NCI-H2107 treated with DMSO at 0.1 percent for 48 hours (cell line): ENCODE data around the gene C1orf159.

Experiments used
- DNase-seq: peaks from one replicate; lab custom pipeline; 2025; ENCODE audit not compliant: unreplicated experiment; lab: John Stamatoyannopoulos, UW

The C1orf159 gene

GRCh38 chr1:1054971-1055370, 60.9 kb downstream of the C1orf159 start:
- no peak for DNase-seq

GRCh38 chr1:1054099-1054700, 61.7 kb downstream of the C1orf159 start:
- no peak for DNase-seq

DNA sequence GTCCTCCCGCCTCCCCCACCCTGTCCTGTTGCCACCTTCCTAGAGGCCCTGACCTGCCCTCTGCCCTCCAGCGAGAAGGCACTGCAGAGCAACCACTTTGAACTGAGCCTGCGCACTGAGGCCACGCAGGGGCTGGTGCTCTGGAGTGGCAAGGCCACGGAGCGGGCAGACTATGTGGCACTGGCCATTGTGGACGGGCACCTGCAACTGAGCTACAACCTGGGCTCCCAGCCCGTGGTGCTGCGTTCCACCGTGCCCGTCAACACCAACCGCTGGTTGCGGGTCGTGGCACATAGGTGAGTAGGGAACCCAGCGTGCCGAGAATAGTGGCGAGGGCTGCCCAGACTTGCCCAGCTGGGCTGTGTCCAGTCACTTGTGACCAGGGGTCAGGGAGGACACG, 62.2 kb downstream of the C1orf159 start:
- DNase-seq: no peak

- no peak for DNase-seq
These were observed 62.9 kb downstream of the C1orf159 start for GRCh38 chr1:1053022-1053421.

- DNase-seq: no peak
These were observed 63.7 kb downstream of the C1orf159 start for GRCh38 chr1:1052003-1052840.

- no peak for DNase-seq
These were observed 64.6 kb downstream of the C1orf159 start for GRCh38 chr1:1051127-1051810.

- no peak for DNase-seq
These were observed 65.3 kb downstream of the C1orf159 start for GRCh38 chr1:1050577-1051052.

DNA sequence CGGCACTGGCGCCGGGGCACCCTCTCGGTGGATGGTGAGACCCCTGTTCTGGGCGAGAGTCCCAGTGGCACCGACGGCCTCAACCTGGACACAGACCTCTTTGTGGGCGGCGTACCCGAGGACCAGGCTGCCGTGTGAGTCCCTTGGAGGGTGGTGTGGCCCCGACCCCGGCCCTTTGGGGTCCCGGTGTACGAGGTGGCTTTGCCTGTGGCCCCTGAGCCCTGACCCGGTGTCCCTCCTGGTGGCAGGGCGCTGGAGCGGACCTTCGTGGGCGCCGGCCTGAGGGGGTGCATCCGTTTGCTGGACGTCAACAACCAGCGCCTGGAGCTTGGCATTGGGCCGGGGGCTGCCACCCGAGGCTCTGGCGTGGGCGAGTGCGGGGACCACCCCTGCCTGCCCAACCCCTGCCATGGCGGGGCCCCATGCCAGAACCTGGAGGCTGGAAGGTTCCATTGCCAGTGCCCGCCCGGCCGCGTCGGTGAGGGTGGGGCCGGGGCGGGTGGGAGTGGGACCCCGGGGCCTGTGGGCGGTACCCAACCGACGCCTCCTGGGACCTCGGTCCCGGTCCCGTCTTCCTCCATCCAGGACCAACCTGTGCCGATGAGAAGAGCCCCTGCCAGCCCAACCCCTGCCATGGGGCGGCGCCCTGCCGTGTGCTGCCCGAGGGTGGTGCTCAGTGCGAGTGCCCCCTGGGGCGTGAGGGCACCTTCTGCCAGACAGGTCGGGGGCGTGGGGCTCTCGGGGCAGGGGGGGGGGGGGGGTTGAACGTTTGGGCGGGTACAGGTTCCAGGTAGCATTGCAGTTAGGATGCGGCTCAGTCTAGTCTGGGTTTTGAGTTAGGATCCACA, 66.3 kb downstream of the C1orf159 start:
- no peak for DNase-seq

- no peak for DNase-seq
These were observed 67.1 kb downstream of the C1orf159 start for GRCh38 chr1:1048765-1049164.

GRCh38 chr1:1047963-1048362, 67.9 kb downstream of the C1orf159 start:
- no peak for DNase-seq

DNA sequence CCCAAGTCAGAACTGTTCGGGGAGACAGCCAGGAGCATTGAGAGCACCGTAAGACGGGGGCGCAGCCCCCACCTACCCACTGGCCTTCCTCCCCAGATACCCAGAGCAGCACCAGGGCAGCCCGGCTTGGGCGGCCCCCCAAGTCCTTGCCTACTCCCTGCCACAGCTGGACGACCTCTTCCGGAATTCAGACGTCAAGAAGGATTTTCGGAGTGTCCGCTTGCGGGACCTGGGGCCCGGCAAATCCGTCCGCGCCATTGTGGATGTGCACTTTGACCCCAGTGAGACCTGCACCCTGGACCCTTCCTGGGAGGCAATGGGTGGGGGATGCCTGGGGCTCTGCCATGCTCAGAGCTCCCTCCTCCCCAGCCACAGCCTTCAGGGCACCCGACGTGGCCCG, 68.5 kb downstream of the C1orf159 start:
- DNase-seq: no peak

DNA sequence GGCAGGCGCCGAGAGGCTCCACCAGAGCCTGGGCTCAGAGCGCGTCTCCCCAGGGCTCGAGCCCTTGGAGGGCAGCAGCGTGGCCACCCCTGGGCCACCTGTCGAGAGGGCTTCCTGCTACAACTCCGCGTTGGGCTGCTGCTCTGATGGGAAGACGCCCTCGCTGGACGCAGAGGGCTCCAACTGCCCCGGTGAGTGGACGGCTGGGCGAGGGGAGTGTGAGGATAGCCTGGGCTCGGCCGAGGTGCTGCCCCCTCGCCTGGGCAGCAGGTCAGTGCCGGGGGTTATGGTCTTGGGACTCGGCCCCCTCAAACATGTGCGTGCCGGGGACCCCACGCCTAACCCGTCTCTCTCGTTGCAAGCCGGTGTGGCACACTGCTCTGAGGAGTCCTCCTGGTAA, 69.1 kb downstream of the C1orf159 start:
- no peak for DNase-seq

DNA sequence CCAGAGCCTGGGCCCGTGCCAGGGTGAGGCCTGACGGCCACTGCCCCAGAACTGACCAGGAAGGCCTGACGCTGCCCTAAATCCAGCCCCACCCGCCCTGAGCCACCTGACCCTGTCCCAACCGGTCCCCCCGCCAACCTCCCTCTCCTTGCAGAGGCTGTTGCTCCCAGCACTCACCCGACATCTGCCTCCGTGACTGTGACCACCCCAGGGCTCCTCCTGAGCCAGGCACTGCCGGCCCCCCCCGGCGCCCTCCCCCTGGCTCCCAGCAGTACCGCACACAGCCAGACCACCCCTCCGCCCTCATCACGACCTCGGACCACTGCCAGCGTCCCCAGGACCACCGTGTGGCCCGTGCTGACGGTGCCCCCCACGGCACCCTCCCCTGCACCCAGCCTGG, 69.6 kb downstream of the C1orf159 start:
- no peak for DNase-seq

DNA sequence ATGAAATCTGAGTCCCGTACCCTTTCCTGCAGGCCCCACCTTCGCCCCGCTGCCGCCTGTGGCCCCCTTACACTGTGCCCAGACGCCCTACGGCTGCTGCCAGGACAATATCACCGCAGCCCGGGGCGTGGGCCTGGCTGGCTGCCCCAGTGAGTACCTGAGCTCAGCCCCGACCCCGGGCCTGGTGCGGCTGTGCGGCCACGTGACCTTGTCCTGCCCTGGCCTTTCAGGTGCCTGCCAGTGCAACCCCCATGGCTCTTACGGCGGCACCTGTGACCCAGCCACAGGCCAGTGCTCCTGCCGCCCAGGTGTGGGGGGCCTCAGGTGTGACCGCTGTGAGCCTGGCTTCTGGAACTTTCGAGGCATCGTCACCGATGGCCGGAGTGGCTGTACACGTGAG, 70.8 kb downstream of the C1orf159 start:
- no peak for DNase-seq

DNA sequence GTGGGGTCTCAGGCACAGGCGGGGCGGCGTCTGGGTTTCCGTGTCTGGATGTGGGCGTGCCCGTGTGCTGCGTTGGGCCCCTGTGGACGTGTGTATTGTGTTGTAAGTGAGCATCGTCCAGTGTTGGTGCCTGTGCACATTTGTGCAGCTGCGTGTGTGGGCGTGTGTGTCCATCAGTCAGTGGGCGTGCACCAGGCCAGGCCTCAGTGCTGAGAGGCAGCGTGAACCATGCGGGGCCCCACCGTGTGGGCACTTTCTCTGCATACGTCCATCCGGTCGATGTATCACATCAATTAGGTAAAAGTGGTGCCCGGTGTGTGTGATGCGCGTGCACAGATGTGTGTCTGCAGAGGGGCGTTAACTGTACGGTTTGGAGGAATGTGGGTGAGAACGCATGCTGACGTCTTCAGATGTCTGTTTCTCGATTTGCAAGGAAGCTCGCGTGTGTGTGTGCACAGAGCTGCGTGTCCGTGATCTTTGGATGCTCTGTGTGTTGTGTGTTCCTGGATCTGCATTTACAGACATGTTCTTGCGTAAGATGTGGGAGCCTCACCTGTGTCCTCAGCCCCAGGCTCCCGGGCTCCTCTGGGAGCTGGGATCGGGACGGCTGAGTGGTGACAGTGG, 71.3 kb downstream of the C1orf159 start:
- no peak for DNase-seq

GRCh38 chr1:1043921-1044320, 72.0 kb downstream of the C1orf159 start:
- no peak for DNase-seq

DNA sequence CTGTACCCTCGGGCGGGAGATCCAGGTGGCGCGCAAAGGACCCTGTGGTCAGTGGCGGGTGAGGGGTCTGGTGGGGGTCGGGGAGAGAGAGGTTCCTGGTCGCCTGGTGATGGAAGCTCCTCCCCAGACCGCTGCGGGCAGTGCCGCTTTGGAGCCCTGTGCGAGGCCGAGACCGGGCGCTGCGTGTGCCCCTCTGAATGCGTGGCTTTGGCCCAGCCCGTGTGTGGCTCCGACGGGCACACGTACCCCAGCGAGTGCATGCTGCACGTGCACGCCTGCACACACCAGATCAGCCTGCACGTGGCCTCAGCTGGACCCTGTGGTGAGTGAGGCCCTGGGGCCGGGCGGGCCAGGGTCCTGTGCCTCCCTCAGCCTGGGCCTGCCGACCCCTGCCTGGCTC, 72.5 kb downstream of the C1orf159 start:
- DNase-seq: no peak

DNA sequence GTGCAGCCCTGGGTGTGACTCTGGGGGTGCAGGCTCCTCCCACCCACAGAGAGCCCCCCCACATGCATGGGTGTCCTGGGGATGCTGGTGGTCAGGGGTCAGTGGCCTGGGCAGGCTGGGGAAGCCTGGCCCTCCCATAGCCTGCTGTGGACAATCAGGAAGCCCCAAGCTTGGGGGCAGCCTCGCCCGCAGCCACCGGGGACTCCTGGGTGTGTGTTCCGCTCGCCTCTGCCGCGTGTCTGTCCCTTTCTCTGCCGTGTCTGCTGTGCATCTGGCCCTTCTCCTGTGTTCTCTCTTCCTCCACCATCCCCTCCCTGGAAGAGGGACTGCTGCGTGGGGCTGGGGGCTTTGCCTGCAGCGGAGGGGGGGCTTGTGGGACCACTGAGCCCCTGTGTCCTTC, 73.1 kb downstream of the C1orf159 start:
- no peak for DNase-seq

GRCh38 chr1:1041873-1042272, 74.0 kb downstream of the C1orf159 start:
- no peak for DNase-seq

DNA sequence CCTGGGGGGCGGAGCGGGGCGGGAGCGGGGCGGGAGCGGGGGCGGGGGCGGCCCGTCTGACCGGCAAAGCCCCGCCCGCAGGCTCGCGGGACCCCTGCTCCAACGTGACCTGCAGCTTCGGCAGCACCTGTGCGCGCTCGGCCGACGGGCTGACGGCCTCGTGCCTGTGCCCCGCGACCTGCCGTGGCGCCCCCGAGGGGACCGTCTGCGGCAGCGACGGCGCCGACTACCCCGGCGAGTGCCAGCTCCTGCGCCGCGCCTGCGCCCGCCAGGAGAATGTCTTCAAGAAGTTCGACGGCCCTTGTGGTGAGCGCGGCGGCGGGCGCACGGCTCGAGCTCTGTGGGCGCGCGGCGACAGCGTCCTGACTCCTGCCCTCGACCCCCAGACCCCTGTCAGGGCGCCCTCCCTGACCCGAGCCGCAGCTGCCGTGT, 74.8 kb downstream of the C1orf159 start:
- DNase-seq: no peak
